Right lobe of liver (tissue), 6 donors: ENCODE data around the gene APOC4. TPM values are rescaled to one million over a fixed set of nuclear protein-coding genes. Genes with fewer than 3 reads are reported as not detected.
"Not testable (repeated sequence)": the region's sequence is repeated elsewhere in the genome, so short reads cannot be mapped to it uniquely, and the experiment has no call there.

Experiments
- ATAC-seq, 4 donors: fragments of 200-7000 bp; cut with Tn5 transposase; one replicate each; pipeline ENCODE4 v1.9.1; 2020; ENCODE audit warnings: mild to moderate bottlenecking in 4 of 4, moderate library complexity in 4 of 4
- DNase-seq, 3 donors: peaks; one replicate each; pipeline ENCODE4 v3.0.0-alpha.2; 2020
- H3K27ac ChIP-seq, 3 donors: fragments of 200-600 bp; one replicate each; pipeline ENCODE4 v1.8.0; 2022
- H3K27me3 ChIP-seq, 2 donors: fragments of 200-600 bp; one replicate each; pipeline ENCODE4 v1.8.0; 2022
- H3K36me3 ChIP-seq, 4 donors: fragments of 200-600 bp; sonication (generic) in 1 of 4; one replicate each; pipeline versions ENCODE4 v1.5.1 to v1.8.0; 2017 to 2022; ENCODE audit warnings: control low read depth in 1 of 4
- H3K4me1 ChIP-seq, 4 donors: fragments of 200-600 bp; sonication (generic) in 1 of 4; one replicate each; pipeline versions ENCODE4 v1.5.1 to v1.8.0; 2017 to 2022; ENCODE audit warnings: control low read depth in 1 of 4
- H3K4me3 ChIP-seq, 3 donors: fragments of 200-600 bp; one replicate each; pipeline ENCODE4 v1.8.0; 2022
- H3K9me3 ChIP-seq, 4 donors: fragments of 200-600 bp; sonication (generic) in 1 of 4; one replicate each; pipeline versions ENCODE4 v1.5.1 to v1.8.0; 2017 to 2022; ENCODE audit warnings: control low read depth in 1 of 4
- POLR2A ChIP-seq: fragments of 450-650 bp; IDR thresholded peaks from one replicate; pipeline ENCODE4 v1.6.1; 2017; ENCODE audit warnings: antibody characterized with exemption, mild to moderate bottlenecking
- WGBS: methylation state at CpG from one replicate; pipeline ENCODE4 v1.1.6; 2018; ENCODE audit warnings: low coverage, low lambda C conversion rate; ENCODE audit not compliant: insufficient coverage; ENCODE audit errors: missing lambda C conversion rate; 5-methylcytosine and 5-hydroxymethylcytosine counted together
- intact Hi-C, 2 donors: fragments of 100-400 bp; cut with DNase I; formaldehyde crosslinking; loops; one replicate each; pipeline versions ENCODE4 v1.11.2 to v1.14.1; 2022
- total RNA-seq, 6 experiments: library from RNA; depleted of rRNA in 2 of 6; stranded (reverse); fragments of >200 nt in 2 of 6; fragmentation: NEBNext Ultra II Directional in 3 of 6; extraction: Animal tissue kit (Norgen Biotek cat#: 25700) in 3 of 6; gene quantifications; one replicate each; pipeline versions ENCODE4 v1.1.0 to v1.2.4, GENCODE V29; 2016 to 2023
- TF ChIP-seq, protein P1 (sequence below), 4 donors: fragments of 200-600 bp in 3 of 4; fragments of 450-650 bp in 1 of 4; IDR thresholded peaks; one replicate each; pipeline versions ENCODE4 v1.5.1 to v1.8.0; 2016 to 2022; ENCODE audit warnings: antibody characterized with exemption in 4 of 4, mild to moderate bottlenecking in 2 of 4
- donor health status: DM: no; HTN: yes; CAD: no.
- donor health status: DM: no; HTN: no; CAD: no.
- donor health status: DM: no; HTN: no; CAD: no.
- donor health status: DM: no; HTN: yes; CAD: no.
- donor health status: DM: no; HTN: yes; CAD: no.

Gene APOC4
- total RNA-seq, 6 experiments from 2014 or later = 55.6 to 462 (median 203) TPM

GRCh38 chr19:44907613-44908012 is 34.4 kb upstream of the APOC4 start:
- H3K9me3 ChIP-seq = no peaks in the 10 kb centered on the region
- no peaks in the 10 kb centered on the region for H3K27me3 ChIP-seq
- no peak for ATAC-seq
- 51% methylated on average over 3 of the region's 12 CpGs for WGBS
- intact Hi-C loops = loop anchor here in 1 of 2 donors (5.0 kb wide), 1 partner anchor 40 kb away; the partner anchor contains the start of gene APOC2
- peaks cover 0 to 60% (median 0%) of the 10 kb centered on the region in 4 donors for H3K4me1 ChIP-seq
- no peak for DNase-seq
- TF ChIP-seq POLR2A = no peak
- TF ChIP-seq, protein P1, sequence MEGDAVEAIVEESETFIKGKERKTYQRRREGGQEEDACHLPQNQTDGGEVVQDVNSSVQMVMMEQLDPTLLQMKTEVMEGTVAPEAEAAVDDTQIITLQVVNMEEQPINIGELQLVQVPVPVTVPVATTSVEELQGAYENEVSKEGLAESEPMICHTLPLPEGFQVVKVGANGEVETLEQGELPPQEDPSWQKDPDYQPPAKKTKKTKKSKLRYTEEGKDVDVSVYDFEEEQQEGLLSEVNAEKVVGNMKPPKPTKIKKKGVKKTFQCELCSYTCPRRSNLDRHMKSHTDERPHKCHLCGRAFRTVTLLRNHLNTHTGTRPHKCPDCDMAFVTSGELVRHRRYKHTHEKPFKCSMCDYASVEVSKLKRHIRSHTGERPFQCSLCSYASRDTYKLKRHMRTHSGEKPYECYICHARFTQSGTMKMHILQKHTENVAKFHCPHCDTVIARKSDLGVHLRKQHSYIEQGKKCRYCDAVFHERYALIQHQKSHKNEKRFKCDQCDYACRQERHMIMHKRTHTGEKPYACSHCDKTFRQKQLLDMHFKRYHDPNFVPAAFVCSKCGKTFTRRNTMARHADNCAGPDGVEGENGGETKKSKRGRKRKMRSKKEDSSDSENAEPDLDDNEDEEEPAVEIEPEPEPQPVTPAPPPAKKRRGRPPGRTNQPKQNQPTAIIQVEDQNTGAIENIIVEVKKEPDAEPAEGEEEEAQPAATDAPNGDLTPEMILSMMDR (IDR thresholded peaks at IDR 0.05) = no peak
- peaks cover 0 to 27% (median 7%) of the 10 kb centered on the region in 4 donors for H3K36me3 ChIP-seq
- peak overlapping the region in 2 of 3 donors; percentile 31 to 49 for H3K27ac ChIP-seq
- peak overlapping the region; percentile 48 to 84 (median 83) for H3K4me3 ChIP-seq

DNA sequence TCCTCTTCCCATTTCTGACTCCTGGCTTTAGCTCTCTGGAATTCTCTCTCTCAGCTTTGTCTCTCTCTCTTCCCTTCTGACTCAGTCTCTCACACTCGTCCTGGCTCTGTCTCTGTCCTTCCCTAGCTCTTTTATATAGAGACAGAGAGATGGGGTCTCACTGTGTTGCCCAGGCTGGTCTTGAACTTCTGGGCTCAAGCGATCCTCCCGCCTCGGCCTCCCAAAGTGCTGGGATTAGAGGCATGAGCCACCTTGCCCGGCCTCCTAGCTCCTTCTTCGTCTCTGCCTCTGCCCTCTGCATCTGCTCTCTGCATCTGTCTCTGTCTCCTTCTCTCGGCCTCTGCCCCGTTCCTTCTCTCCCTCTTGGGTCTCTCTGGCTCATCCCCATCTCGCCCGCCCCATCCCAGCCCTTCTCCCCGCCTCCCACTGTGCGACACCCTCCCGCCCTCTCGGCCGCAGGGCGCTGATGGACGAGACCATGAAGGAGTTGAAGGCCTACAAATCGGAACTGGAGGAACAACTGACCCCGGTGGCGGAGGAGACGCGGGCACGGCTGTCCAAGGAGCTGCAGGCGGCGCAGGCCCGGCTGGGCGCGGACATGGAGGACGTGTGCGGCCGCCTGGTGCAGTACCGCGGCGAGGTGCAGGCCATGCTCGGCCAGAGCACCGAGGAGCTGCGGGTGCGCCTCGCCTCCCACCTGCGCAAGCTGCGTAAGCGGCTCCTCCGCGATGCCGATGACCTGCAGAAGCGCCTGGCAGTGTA is 33.8 kb upstream of the APOC4 start:
- H3K4me1 ChIP-seq = peaks cover 0 to 60% (median 0%) of the 10 kb centered on the region in 4 donors
- peak overlapping the region; percentile 48 to 84 (median 83) for H3K4me3 ChIP-seq
- no peaks in the 10 kb centered on the region for H3K27me3 ChIP-seq
- H3K27ac ChIP-seq = peak overlapping the region in 2 of 3 donors; percentile 31 to 49
- H3K36me3 ChIP-seq = peaks cover 0 to 27% (median 7%) of the 10 kb centered on the region in 4 donors
- WGBS = 60% methylated on average over 21 of the region's 46 CpGs
- intact Hi-C loops = loop anchor here in 1 of 2 donors (5.0 kb wide), 1 partner anchor 39 kb away; the partner anchor contains the start of gene APOC2
- DNase-seq (no peak), ATAC-seq (no peak)
- TF ChIP-seq, protein P1 (IDR thresholded peaks at IDR 0.05) = no peak
- TF ChIP-seq POLR2A = no peak
- no peaks in the 10 kb centered on the region for H3K9me3 ChIP-seq

DNA sequence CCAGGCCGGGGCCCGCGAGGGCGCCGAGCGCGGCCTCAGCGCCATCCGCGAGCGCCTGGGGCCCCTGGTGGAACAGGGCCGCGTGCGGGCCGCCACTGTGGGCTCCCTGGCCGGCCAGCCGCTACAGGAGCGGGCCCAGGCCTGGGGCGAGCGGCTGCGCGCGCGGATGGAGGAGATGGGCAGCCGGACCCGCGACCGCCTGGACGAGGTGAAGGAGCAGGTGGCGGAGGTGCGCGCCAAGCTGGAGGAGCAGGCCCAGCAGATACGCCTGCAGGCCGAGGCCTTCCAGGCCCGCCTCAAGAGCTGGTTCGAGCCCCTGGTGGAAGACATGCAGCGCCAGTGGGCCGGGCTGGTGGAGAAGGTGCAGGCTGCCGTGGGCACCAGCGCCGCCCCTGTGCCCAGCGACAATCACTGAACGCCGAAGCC is 33.2 kb upstream of the APOC4 start:
- Histone ChIP-seq H3K4me1 (peaks cover 0 to 54% (median 0%) of the 10 kb centered on the region in 4 donors), H3K36me3 (peaks cover 0 to 27% (median 7%) of the 10 kb centered on the region in 4 donors), H3K9me3 (no peaks in the 10 kb centered on the region), H3K27ac (peak overlapping the region in 1 of 3 donors; percentile 18), H3K4me3 (peak overlapping the region in 1 of 3 donors; percentile 83), H3K27me3 (no peaks in the 10 kb centered on the region)
- DNase-seq (peak in 2 of 3 donors; percentile 42 to 56), ATAC-seq (no peak)
- intact Hi-C loops = loop anchor here in 1 of 2 donors (5.0 kb wide), 1 partner anchor 38 kb away; the partner anchor contains the start of gene APOC2
- TF ChIP-seq, protein P1 (IDR thresholded peaks at IDR 0.05) = no peak
- no peak for TF ChIP-seq POLR2A
- no CpG with 5 or more reads among the region's 44 CpGs for WGBS

GRCh38 chr19:44909775-44910174 is 32.3 kb upstream of the APOC4 start:
- TF ChIP-seq, protein P1 (IDR thresholded peaks at IDR 0.05) = no peak
- TF ChIP-seq POLR2A = no peak
- DNase-seq = no peak
- Histone ChIP-seq H3K9me3 (no peaks in the 10 kb centered on the region), H3K27me3 (no peaks in the 10 kb centered on the region), H3K27ac (peak overlapping the region in 1 of 3 donors; percentile 45), H3K4me1 (peaks cover 0 to 49% (median 0%) of the 10 kb centered on the region in 4 donors), H3K36me3 (peaks cover 0 to 27% (median 7%) of the 10 kb centered on the region in 4 donors), H3K4me3 (no peak overlapping the region)
- intact Hi-C loops = loop anchor here in 1 of 2 donors (5.0 kb wide), 1 partner anchor 38 kb away; the partner anchor contains the start of gene APOC2
- ATAC-seq = no peak
- 54% methylated on average over 3 of the region's 5 CpGs for WGBS

DNA sequence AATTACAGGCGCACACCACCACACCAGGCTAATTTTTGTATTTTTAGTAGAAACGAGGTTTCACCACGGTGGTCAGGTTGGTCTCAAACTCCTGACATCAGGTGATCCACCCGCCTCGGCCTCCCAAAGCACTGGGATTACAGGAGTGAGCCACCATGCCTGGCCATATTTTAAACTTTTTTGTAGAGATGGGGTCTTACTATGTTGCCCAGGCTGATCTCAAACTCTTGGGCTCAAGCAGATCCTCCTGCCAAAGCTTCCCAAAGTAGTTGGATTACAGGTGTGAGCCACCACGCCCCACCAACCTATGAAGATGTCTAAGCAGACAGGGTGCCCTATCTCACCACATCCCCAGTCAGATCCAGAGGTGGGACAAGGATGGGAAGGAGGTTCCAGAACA is 30.1 kb upstream of the APOC4 start:
- ATAC-seq, H3K9me3 ChIP-seq, DNase-seq, intact Hi-C loops, H3K4me3 ChIP-seq, H3K27me3 ChIP-seq: not testable (repeated sequence)
- WGBS = 89% methylated on average over 2 of the region's 6 CpGs
- Histone ChIP-seq H3K36me3 (peaks cover 0 to 27% (median 7%) of the 10 kb centered on the region in 4 donors), H3K27ac (peak overlapping the region; percentile 26 to 81 (median 44)), H3K4me1 (peaks cover 0 to 48% (median 0%) of the 10 kb centered on the region in 4 donors)
